HL-60 (cell line): ENCODE results near the gene CRMP1.

Experiments used
- GABPA ChIP-seq: IDR thresholded peaks from 2 replicates; pipeline ENCODE4 v1.6.1; 2012; ENCODE audit warnings: low read depth
- POLR2AphosphoS5 ChIP-seq: IDR thresholded peaks from 2 replicates; pipeline ENCODE4 v1.6.1; 2012; ENCODE audit warnings: low read depth
- TF ChIP-seq, protein P1 (sequence below): IDR thresholded peaks from one replicate; pipeline ENCODE4 v1.5.1; 2011; ENCODE audit warnings: low read length, control low read depth, inconsistent platforms; ENCODE audit not compliant: insufficient read depth
- TF ChIP-seq, protein P2 (sequence below): IDR thresholded peaks from 2 replicates; pipeline ENCODE4 v1.6.1; 2012; ENCODE audit warnings: low read depth; ENCODE audit not compliant: insufficient replicate concordance

DNA sequence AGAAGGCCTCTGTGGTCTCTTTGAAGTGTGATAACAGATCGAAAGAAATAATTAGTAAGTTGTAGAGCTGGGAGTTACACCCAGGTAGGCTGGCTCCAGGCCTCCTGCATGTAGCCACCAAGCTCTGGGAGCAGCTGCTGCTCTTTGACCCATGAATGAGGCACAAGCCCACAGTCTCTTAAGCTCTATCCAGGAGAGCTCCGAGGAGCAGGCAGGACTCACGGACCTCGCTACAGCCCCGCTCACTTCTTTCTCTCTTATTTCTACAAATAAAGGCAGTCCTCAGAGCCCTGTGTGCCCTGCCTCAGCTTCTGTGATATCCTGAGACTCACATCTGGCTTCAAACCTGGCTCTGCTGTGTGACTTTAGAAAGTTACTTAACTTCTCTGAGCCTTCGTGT is 95.0 kb downstream of the CRMP1 start:
- TF ChIP-seq, protein P1, sequence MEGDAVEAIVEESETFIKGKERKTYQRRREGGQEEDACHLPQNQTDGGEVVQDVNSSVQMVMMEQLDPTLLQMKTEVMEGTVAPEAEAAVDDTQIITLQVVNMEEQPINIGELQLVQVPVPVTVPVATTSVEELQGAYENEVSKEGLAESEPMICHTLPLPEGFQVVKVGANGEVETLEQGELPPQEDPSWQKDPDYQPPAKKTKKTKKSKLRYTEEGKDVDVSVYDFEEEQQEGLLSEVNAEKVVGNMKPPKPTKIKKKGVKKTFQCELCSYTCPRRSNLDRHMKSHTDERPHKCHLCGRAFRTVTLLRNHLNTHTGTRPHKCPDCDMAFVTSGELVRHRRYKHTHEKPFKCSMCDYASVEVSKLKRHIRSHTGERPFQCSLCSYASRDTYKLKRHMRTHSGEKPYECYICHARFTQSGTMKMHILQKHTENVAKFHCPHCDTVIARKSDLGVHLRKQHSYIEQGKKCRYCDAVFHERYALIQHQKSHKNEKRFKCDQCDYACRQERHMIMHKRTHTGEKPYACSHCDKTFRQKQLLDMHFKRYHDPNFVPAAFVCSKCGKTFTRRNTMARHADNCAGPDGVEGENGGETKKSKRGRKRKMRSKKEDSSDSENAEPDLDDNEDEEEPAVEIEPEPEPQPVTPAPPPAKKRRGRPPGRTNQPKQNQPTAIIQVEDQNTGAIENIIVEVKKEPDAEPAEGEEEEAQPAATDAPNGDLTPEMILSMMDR, result no peak
- no peak for TF ChIP-seq POLR2AphosphoS5
- TF ChIP-seq GABPA, result no peak
- TF ChIP-seq, protein P2, sequence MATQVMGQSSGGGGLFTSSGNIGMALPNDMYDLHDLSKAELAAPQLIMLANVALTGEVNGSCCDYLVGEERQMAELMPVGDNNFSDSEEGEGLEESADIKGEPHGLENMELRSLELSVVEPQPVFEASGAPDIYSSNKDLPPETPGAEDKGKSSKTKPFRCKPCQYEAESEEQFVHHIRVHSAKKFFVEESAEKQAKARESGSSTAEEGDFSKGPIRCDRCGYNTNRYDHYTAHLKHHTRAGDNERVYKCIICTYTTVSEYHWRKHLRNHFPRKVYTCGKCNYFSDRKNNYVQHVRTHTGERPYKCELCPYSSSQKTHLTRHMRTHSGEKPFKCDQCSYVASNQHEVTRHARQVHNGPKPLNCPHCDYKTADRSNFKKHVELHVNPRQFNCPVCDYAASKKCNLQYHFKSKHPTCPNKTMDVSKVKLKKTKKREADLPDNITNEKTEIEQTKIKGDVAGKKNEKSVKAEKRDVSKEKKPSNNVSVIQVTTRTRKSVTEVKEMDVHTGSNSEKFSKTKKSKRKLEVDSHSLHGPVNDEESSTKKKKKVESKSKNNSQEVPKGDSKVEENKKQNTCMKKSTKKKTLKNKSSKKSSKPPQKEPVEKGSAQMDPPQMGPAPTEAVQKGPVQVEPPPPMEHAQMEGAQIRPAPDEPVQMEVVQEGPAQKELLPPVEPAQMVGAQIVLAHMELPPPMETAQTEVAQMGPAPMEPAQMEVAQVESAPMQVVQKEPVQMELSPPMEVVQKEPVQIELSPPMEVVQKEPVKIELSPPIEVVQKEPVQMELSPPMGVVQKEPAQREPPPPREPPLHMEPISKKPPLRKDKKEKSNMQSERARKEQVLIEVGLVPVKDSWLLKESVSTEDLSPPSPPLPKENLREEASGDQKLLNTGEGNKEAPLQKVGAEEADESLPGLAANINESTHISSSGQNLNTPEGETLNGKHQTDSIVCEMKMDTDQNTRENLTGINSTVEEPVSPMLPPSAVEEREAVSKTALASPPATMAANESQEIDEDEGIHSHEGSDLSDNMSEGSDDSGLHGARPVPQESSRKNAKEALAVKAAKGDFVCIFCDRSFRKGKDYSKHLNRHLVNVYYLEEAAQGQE, result no peak
